Colonic mucosa (tissue), 4 donors: ENCODE data around the gene HSPA1B. TPM values are rescaled to one million over a fixed set of nuclear protein-coding genes. Genes with fewer than 3 reads are reported as not detected.
A peak's percentile ranks its signal among the peaks of the same experiment; 100 is the strongest.

Experiments
- DNase-seq: peaks from one replicate; pipeline ENCODE4 v3.0.0-alpha.2; 2020
- H3K27ac ChIP-seq: fragments of 200-600 bp; one replicate; pipeline ENCODE4 v1.8.0; 2021
- H3K27me3 ChIP-seq: fragments of 200-600 bp; one replicate; pipeline ENCODE4 v1.8.0; 2021
- H3K36me3 ChIP-seq: fragments of 200-600 bp; one replicate; pipeline ENCODE4 v1.8.0; 2021
- H3K4me1 ChIP-seq: fragments of 200-600 bp; one replicate; pipeline ENCODE4 v1.8.0; 2021; ENCODE audit warnings: mild to moderate bottlenecking
- H3K4me3 ChIP-seq: fragments of 200-600 bp; one replicate; pipeline ENCODE4 v1.8.0; 2021
- H3K9ac ChIP-seq, 2 donors: one replicate each; pipeline ENCODE4 v1.7.0; 2013; ENCODE audit warnings: control low read depth in 2 of 2, low read depth in 2 of 2, low read length in 2 of 2
- H3K9me3 ChIP-seq: fragments of 200-600 bp; one replicate; pipeline ENCODE4 v1.8.0; 2021
- CTCF ChIP-seq: fragments of 200-600 bp; IDR thresholded peaks from one replicate; pipeline ENCODE4 v1.8.0; 2022; ENCODE audit warnings: antibody characterized with exemption, mild to moderate bottlenecking
- intact Hi-C: fragments of 100-400 bp; cut with DNase I; formaldehyde crosslinking; loops from one replicate; pipeline ENCODE4 v1.14.1; 2022
- total RNA-seq, 2 donors: library from RNA; stranded (reverse); fragmentation: NEBNext Ultra II Directional in 1 of 2; extraction: Animal tissue kit (Norgen Biotek cat#: 25700) in 1 of 2; gene quantifications; one replicate each; pipeline ENCODE4 v1.2.1, GENCODE V29; 2021
- donor health status: healthy.
- donor health status: DM: no; HTN: no; CAD: no.
- donor health status: DM: no; HTN: no; CAD: no.

HSPA1B gene
- total RNA-seq, 2 donors from 2014 or later = 278 to 543 TPM

- Histone ChIP-seq H3K27ac (no peak overlapping the region), H3K9ac (peak overlapping the region in 1 of 2 donors; percentile 9), H3K9me3 (no peaks in the 10 kb centered on the region), H3K36me3 (no peaks in the 10 kb centered on the region), H3K27me3 (no peaks in the 10 kb centered on the region), H3K4me1 (peaks cover 4% of the 10 kb centered on the region), H3K4me3 (no peak overlapping the region)
- intact Hi-C loops = no loop called here
- TF ChIP-seq CTCF = no peak
- DNase-seq = no peak
Observed at GRCh38 chr6:31781244-31782125, 46.1 kb upstream of the HSPA1B start.

- Histone ChIP-seq H3K9me3 (no peaks in the 10 kb centered on the region), H3K4me1 (no peaks in the 10 kb centered on the region), H3K36me3 (no peaks in the 10 kb centered on the region), H3K27me3 (no peaks in the 10 kb centered on the region), H3K27ac (no peak overlapping the region), H3K4me3 (no peak overlapping the region), H3K9ac (no peak overlapping the region)
- TF ChIP-seq CTCF = no peak
- intact Hi-C loops = no loop called here
- DNase-seq = no peak
Observed at GRCh38 chr6:31782126-31782855, 45.2 kb upstream of the HSPA1B start.

GRCh38 chr6:31784098-31784925 lies 43.2 kb upstream of the HSPA1B start:
- no peak overlapping the region for H3K27ac ChIP-seq
- H3K36me3 ChIP-seq = no peaks in the 10 kb centered on the region
- intact Hi-C loops = no loop called here
- H3K9ac ChIP-seq = no peak overlapping the region
- no peak overlapping the region for H3K4me3 ChIP-seq
- TF ChIP-seq CTCF = no peak
- no peaks in the 10 kb centered on the region for H3K27me3 ChIP-seq
- no peaks in the 10 kb centered on the region for H3K4me1 ChIP-seq
- no peak for DNase-seq
- H3K9me3 ChIP-seq = no peaks in the 10 kb centered on the region

GRCh38 chr6:31785475-31785874 lies 42.1 kb upstream of the HSPA1B start:
- intact Hi-C loops = no loop called here
- no peak for TF ChIP-seq CTCF

More at GRCh38 chr6:31785475-31785874, 42.1 kb upstream of the HSPA1B start:
- Histone ChIP-seq H3K4me3 (no peak overlapping the region), H3K4me1 (no peaks in the 10 kb centered on the region), H3K27ac (no peak overlapping the region), H3K9ac (no peak overlapping the region), H3K9me3 (no peaks in the 10 kb centered on the region), H3K27me3 (no peaks in the 10 kb centered on the region), H3K36me3 (no peaks in the 10 kb centered on the region)
- no peak for DNase-seq
